ENCODE data around the gene RXFP4.

The RXFP4 gene

GRCh38 chr1:155978973-155979429, 37.6 kb downstream of the RXFP4 start:
- no peak for TF ChIP-seq CTCF (IDR thresholded peaks at IDR 0.05; ENCODE audit: poor library complexity, severe bottlenecking)
- Histone ChIP-seq H3K4me3 (ENCODE audit: severe bottlenecking) (peak overlapping the region; percentile 61), H3K4me1 (ENCODE audit: insufficient read depth, poor library complexity, severe bottlenecking) (peaks cover 48% of the 10 kb centered on the region), H3K36me3 (ENCODE audit: low read depth) (peaks cover 54% of the 10 kb centered on the region), H3K27ac (ENCODE audit: poor library complexity, severe bottlenecking) (peak overlapping the region; percentile 96), H3K9me3 (ENCODE audit: severe bottlenecking) (no peaks in the 10 kb centered on the region), H3K27me3 (ENCODE audit: insufficient read depth, poor library complexity, severe bottlenecking) (no peaks in the 10 kb centered on the region)
- ATAC-seq (ENCODE audit: low read depth) (0 out of 3 replicates have a peak, but pooled peaks have one; percentile 4), DNase-seq (ENCODE audit: low spot score) (no peak)

GRCh38 chr1:155979597-155980343, 38.3 kb downstream of the RXFP4 start:
- Histone ChIP-seq H3K27ac (ENCODE audit: poor library complexity, severe bottlenecking) (peak overlapping the region; percentile 96), H3K27me3 (ENCODE audit: insufficient read depth, poor library complexity, severe bottlenecking) (no peaks in the 10 kb centered on the region), H3K9me3 (ENCODE audit: severe bottlenecking) (no peaks in the 10 kb centered on the region), H3K4me3 (ENCODE audit: severe bottlenecking) (peak overlapping the region; percentile 61), H3K4me1 (ENCODE audit: insufficient read depth, poor library complexity, severe bottlenecking) (peaks cover 48% of the 10 kb centered on the region), H3K36me3 (ENCODE audit: low read depth) (peaks cover 46% of the 10 kb centered on the region)
- ATAC-seq (ENCODE audit: low read depth), result no peak
- DNase-seq (ENCODE audit: low spot score), result no peak
- TF ChIP-seq CTCF (IDR thresholded peaks at IDR 0.05; ENCODE audit: poor library complexity, severe bottlenecking), result no peak

GRCh38 chr1:155981266-155982088, 40.0 kb downstream of the RXFP4 start:
- peaks cover 37% of the 10 kb centered on the region for H3K36me3 ChIP-seq (ENCODE audit: low read depth)
- peak; percentile 19 for ATAC-seq (ENCODE audit: low read depth)
- no peaks in the 10 kb centered on the region for H3K27me3 ChIP-seq (ENCODE audit: insufficient read depth, poor library complexity, severe bottlenecking)
- TF ChIP-seq CTCF (IDR thresholded peaks at IDR 0.05; ENCODE audit: poor library complexity, severe bottlenecking), result no peak
- DNase-seq (ENCODE audit: low spot score), result no peak
- peaks cover 38% of the 10 kb centered on the region for H3K4me1 ChIP-seq (ENCODE audit: insufficient read depth, poor library complexity, severe bottlenecking)
- peak overlapping the region; percentile 61 for H3K4me3 ChIP-seq (ENCODE audit: severe bottlenecking)
- peak overlapping the region; percentile 96 for H3K27ac ChIP-seq (ENCODE audit: poor library complexity, severe bottlenecking)
- H3K9me3 ChIP-seq (ENCODE audit: severe bottlenecking), result no peaks in the 10 kb centered on the region

GRCh38 chr1:155982106-155982505, 40.7 kb downstream of the RXFP4 start:
- no peaks in the 10 kb centered on the region for H3K27me3 ChIP-seq (ENCODE audit: insufficient read depth, poor library complexity, severe bottlenecking)
- TF ChIP-seq CTCF (IDR thresholded peaks at IDR 0.05; ENCODE audit: poor library complexity, severe bottlenecking), result no peak
- peak overlapping the region; percentile 96 for H3K27ac ChIP-seq (ENCODE audit: poor library complexity, severe bottlenecking)
- H3K4me3 ChIP-seq (ENCODE audit: severe bottlenecking), result peak overlapping the region; percentile 61
- H3K4me1 ChIP-seq (ENCODE audit: insufficient read depth, poor library complexity, severe bottlenecking), result peaks cover 38% of the 10 kb centered on the region
- DNase-seq (ENCODE audit: low spot score), result no peak
- no peaks in the 10 kb centered on the region for H3K9me3 ChIP-seq (ENCODE audit: severe bottlenecking)
- peaks cover 37% of the 10 kb centered on the region for H3K36me3 ChIP-seq (ENCODE audit: low read depth)
- no peak for ATAC-seq (ENCODE audit: low read depth)

Measured in RWPE2 (cell line).